DOHH2 (cell line): ENCODE results near the gene MYH11.

Experiments
- CTCF ChIP-seq: fragments of 200-600 bp; sonication (generic); IDR thresholded peaks from one replicate; pipeline ENCODE4 v1.5.1; 2014; ENCODE audit warnings: antibody characterized with exemption, mild to moderate bottlenecking, low read depth, low read length; ENCODE audit not compliant: poor library complexity, severe bottlenecking
- EZH2phosphoT487 ChIP-seq: fragments of 200-600 bp; sonication (generic); IDR thresholded peaks from 2 replicates; pipeline ENCODE4 v1.6.1; 2017; ENCODE audit warnings: borderline replicate concordance, mild to moderate bottlenecking, antibody characterized with exemption, low read length, moderate library complexity, mixed read lengths

DNA sequence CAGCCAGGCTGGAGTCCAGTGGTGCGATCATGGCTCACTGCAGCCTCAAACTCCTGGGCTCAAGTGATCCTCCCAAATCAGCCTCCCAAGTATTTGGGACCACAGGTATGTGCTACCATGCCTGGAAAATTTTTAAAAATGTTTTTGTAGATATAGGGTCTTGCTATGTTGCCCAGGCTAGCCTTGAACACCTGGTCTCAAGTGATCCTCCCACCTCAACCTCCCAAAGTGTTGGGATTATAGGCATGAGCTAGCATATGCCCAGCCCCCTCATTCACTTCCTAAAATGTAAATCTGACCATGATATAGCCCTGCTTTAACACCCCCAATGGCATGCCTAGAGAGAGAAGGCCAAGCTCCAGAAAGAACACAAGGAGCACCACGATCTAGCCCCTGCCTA is 108.2 kb downstream of the MYH11 start:
- no peak for TF ChIP-seq CTCF
- no peak for TF ChIP-seq EZH2phosphoT487
